Suprapubic skin (tissue), 4 donors: ENCODE results near the gene TNS2. TPM values are rescaled to one million over a fixed set of nuclear protein-coding genes. Genes with fewer than 3 reads are reported as not detected.
"Not testable (repeated sequence)": the region's sequence is repeated elsewhere in the genome, so short reads cannot be mapped to it uniquely, and the experiment has no call there.

Experiments used
- DNase-seq, 2 donors: peaks; one replicate each; pipeline ENCODE4 v3.0.0-alpha.2; 2019; ENCODE audit warnings: low spot score in 2 of 2
- H3K27ac ChIP-seq: fragments of 200-600 bp; sonication (generic); one replicate; pipeline ENCODE4 v1.5.1; 2019
- H3K27me3 ChIP-seq: fragments of 200-600 bp; sonication (generic); one replicate; pipeline ENCODE4 v1.5.1; 2019
- H3K36me3 ChIP-seq: fragments of 200-600 bp; sonication (generic); one replicate; pipeline ENCODE4 v1.5.1; 2019
- H3K4me1 ChIP-seq: fragments of 200-600 bp; sonication (generic); one replicate; pipeline ENCODE4 v1.5.1; 2019
- H3K4me3 ChIP-seq: fragments of 200-600 bp; sonication (generic); one replicate; pipeline ENCODE4 v1.5.1; 2019; ENCODE audit warnings: mild to moderate bottlenecking
- H3K9me3 ChIP-seq: fragments of 200-600 bp; sonication (generic); one replicate; pipeline ENCODE4 v1.5.1; 2019
- CTCF ChIP-seq, 2 donors: fragments of 200-600 bp in 1 of 2; fragments of 450-650 bp in 1 of 2; sonication (generic) in 1 of 2; IDR thresholded peaks; one replicate each; pipeline ENCODE4 v1.5.1; 2016 to 2019; ENCODE audit warnings: antibody characterized with exemption in 2 of 2, mild to moderate bottlenecking in 1 of 2, moderate library complexity in 1 of 2
- EP300 ChIP-seq: sonication (generic); formaldehyde crosslinking; IDR thresholded peaks from one replicate; pipeline ENCODE4 v1.6.1; 2017; ENCODE audit warnings: antibody characterized with exemption
- POLR2A ChIP-seq, 2 donors: fragments of 450-650 bp; IDR thresholded peaks; one replicate each; pipeline ENCODE4 v1.6.1; 2017; ENCODE audit warnings: antibody characterized with exemption in 2 of 2, mild to moderate bottlenecking in 2 of 2, moderate library complexity in 2 of 2
- POLR2AphosphoS5 ChIP-seq, 3 donors: sonication (generic); formaldehyde crosslinking; IDR thresholded peaks; one replicate each; pipeline ENCODE4 v1.6.1; 2017; ENCODE audit warnings: antibody characterized with exemption in 3 of 3
- WGBS: methylation state at CpG from one replicate; pipeline ENCODE4 v1.1.5; 2018; 5-methylcytosine and 5-hydroxymethylcytosine counted together
- total RNA-seq, 4 donors: library from RNA; depleted of rRNA; stranded (reverse); fragments of >200 nt; gene quantifications; one replicate each; pipeline ENCODE4 v1.1.0, GENCODE V29; 2016

TNS2 gene
- total RNA-seq, 4 donors from 2014 or later, result 22.8 to 122 (median 78.2) TPM

DNA sequence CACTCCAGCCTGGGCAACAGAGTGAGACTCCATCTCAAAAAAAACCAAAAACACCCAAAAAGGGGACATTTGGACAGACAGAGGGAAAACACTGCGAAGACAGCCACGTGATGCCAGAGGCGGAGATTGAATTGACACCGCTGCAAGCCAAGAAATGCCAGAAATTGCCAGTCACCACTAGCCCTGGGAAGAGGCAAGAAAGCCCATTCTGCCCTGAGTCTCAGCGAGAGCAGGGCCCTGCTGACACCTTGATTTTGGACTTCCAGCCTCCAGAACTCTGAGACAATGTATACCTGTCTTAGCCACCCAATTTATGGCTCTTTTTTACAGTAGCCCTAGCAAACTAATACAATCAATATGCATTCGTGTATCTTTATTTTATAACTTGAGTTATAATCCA, 40.2 kb downstream of the TNS2 start:
- DNase-seq, result peak in 1 of 2 donors; percentile 52
- no peaks in the 10 kb centered on the region for H3K27me3 ChIP-seq
- 90% methylated on average over 6 of the region's 6 CpGs for WGBS
- TF ChIP-seq POLR2A (IDR thresholded peaks at IDR 0.05) (no peak), CTCF (IDR thresholded peaks at IDR 0.05) (no peak), EP300 (no peak), POLR2AphosphoS5 (IDR thresholded peaks at IDR 0.05) (no peak)
- H3K4me1 ChIP-seq, result no peaks in the 10 kb centered on the region
- H3K4me3 ChIP-seq, result no peak overlapping the region
- H3K36me3 ChIP-seq, result no peaks in the 10 kb centered on the region
- H3K27ac ChIP-seq, result no peak overlapping the region
- no peaks in the 10 kb centered on the region for H3K9me3 ChIP-seq

DNA sequence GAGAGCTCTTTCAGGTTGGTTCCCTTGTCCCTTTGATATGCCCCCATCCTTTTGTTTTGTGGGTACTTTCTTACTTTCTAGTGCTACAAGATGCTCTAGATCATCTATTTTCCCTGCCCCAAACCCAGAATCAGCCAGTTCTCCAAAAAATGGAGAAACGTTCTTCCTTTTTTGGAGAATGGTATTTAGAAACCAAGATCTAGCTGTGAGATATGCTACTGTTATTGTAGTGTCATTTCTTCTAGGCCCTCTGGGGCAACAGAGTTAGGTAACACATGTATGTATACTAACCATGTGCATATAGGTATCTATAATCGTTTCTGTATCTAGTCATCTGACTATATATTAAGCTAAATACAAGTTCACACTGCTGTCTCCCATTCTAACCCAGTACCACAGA, 40.7 kb downstream of the TNS2 start:
- H3K27me3 ChIP-seq, result no peaks in the 10 kb centered on the region
- no peaks in the 10 kb centered on the region for H3K9me3 ChIP-seq
- no peak for TF ChIP-seq POLR2AphosphoS5 (IDR thresholded peaks at IDR 0.05)
- no peak for TF ChIP-seq CTCF (IDR thresholded peaks at IDR 0.05)
- TF ChIP-seq EP300, result no peak
- no peak for TF ChIP-seq POLR2A (IDR thresholded peaks at IDR 0.05)
- no peak for DNase-seq
- H3K36me3 ChIP-seq, result no peaks in the 10 kb centered on the region
- WGBS, result 59% methylated on average over 2 of the region's 2 CpGs
- H3K4me3 ChIP-seq, result no peak overlapping the region
- no peaks in the 10 kb centered on the region for H3K4me1 ChIP-seq
- no peak overlapping the region for H3K27ac ChIP-seq

GRCh38 chr12:53091756-53092155, 41.9 kb downstream of the TNS2 start:
- Histone ChIP-seq H3K27me3 (no peaks in the 10 kb centered on the region), H3K9me3 (no peaks in the 10 kb centered on the region), H3K4me1 (peaks cover 8% of the 10 kb centered on the region), H3K27ac (no peak overlapping the region), H3K36me3 (no peaks in the 10 kb centered on the region), H3K4me3 (no peak overlapping the region)
- DNase-seq, result peak in 1 of 2 donors; percentile 44
- TF ChIP-seq EP300, result no peak
- no peak for TF ChIP-seq POLR2AphosphoS5 (IDR thresholded peaks at IDR 0.05)
- no peak for TF ChIP-seq CTCF (IDR thresholded peaks at IDR 0.05)
- TF ChIP-seq POLR2A (IDR thresholded peaks at IDR 0.05), result no peak
- 86% methylated on average over 6 of the region's 6 CpGs for WGBS

GRCh38 chr12:53093777-53094393, 44.0 kb downstream of the TNS2 start:
- no peak overlapping the region for H3K27ac ChIP-seq
- no peaks in the 10 kb centered on the region for H3K36me3 ChIP-seq
- WGBS, result 73% methylated on average over 6 of the region's 6 CpGs
- peak in 1 of 2 donors; percentile 37 for DNase-seq
- H3K4me3 ChIP-seq, result no peak overlapping the region
- no peak for TF ChIP-seq EP300
- TF ChIP-seq POLR2AphosphoS5 (IDR thresholded peaks at IDR 0.05), result no peak
- TF ChIP-seq POLR2A (IDR thresholded peaks at IDR 0.05), result no peak
- TF ChIP-seq CTCF (IDR thresholded peaks at IDR 0.05), result no peak
- no peaks in the 10 kb centered on the region for H3K9me3 ChIP-seq
- H3K4me1 ChIP-seq, result peaks cover 29% of the 10 kb centered on the region
- no peaks in the 10 kb centered on the region for H3K27me3 ChIP-seq

DNA sequence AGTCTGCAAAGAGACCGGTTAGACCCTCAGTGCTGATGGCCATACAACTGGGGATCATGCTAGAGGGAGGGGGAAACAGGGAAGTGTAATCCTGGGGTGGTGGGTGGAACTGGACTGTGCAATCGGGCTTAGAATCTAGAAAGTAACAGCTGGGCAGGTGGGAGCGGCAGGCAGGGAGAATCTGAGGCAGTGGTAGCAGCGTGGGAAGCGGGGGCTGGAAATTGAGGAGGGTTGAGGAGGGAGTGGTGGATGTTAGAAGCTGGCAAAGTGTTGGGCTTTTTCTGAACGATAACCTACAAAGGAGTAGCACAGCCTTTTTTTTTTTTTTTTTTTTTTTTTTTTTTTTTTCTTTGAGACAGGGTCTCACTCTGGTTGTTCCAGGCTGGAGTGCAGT, 44.5 kb downstream of the TNS2 start:
- H3K27ac ChIP-seq, result no peak overlapping the region
- no peaks in the 10 kb centered on the region for H3K9me3 ChIP-seq
- H3K4me1 ChIP-seq, result peaks cover 35% of the 10 kb centered on the region
- DNase-seq, result peak in 1 of 2 donors; percentile 45
- H3K27me3 ChIP-seq, result no peaks in the 10 kb centered on the region
- H3K4me3 ChIP-seq, result no peak overlapping the region
- WGBS, result 73% methylated on average over 6 of the region's 6 CpGs
- TF ChIP-seq POLR2AphosphoS5 (IDR thresholded peaks at IDR 0.05) (no peak), CTCF (IDR thresholded peaks at IDR 0.05) (no peak), POLR2A (IDR thresholded peaks at IDR 0.05) (no peak)
- H3K36me3 ChIP-seq, result no peaks in the 10 kb centered on the region

DNA sequence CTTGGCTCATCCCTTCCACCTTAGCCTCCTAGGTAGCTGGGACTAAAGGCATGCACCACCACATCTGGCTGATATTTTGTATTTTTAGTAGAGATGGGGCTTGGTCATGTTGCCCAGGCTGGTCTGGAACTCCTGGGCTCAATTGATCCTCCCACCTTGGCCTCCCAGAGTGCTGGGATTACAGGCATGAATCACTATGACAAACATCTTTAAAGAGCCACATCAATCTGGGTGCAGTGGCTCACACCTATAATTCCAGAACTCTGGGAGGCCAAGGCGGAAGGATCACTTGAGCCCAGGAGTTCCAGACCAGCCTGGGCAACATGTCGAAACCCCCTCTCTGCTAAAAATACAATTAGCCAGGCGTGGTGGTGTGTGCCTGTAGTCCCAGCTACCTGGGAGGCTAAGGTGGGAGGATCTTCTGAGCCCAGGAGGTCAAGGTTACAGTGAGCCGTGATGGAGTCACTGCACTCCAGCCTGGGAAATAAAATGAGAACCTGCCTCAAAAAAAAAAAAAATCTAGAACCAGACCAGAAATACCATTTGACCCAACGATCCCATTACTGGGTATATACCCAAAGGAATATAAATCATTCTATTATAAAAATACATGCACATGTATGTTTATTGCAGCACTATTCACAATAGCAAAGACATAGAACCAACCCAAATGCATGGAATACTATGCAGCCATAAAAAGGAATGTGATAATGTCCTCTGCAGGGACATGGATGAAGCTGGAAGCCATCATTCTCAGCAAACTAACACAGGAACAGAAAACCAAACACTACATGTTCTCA, 45.1 kb downstream of the TNS2 start:
- DNase-seq, result not testable (repeated sequence)

GRCh38 chr12:53095596-53095895, 45.7 kb downstream of the TNS2 start:
- peak overlapping the region; percentile 85 for H3K27ac ChIP-seq

More for the DNA sequence above, 45.1 kb downstream of the TNS2 start:
- H3K27ac ChIP-seq, H3K27me3 ChIP-seq, H3K9me3 ChIP-seq, H3K36me3 ChIP-seq, H3K4me3 ChIP-seq: not testable (repeated sequence)
- peaks cover 39% of the 10 kb centered on the region for H3K4me1 ChIP-seq
- 95% methylated on average over 5 of the region's 5 CpGs for WGBS

More at GRCh38 chr12:53095596-53095895, 45.7 kb downstream of the TNS2 start:
- DNase-seq, result peak in 1 of 2 donors; percentile 38
- H3K27me3 ChIP-seq, H3K36me3 ChIP-seq, H3K4me3 ChIP-seq, H3K9me3 ChIP-seq: not testable (repeated sequence)
- WGBS, result 97% methylated on average over 3 of the region's 3 CpGs
- H3K4me1 ChIP-seq, result peaks cover 45% of the 10 kb centered on the region
